Colonic mucosa (tissue), 4 donors: ENCODE measurements around the gene SLC25A48. TPM values are rescaled to one million over a fixed set of nuclear protein-coding genes. Genes with fewer than 3 reads are reported as not detected.
A peak's percentile ranks its signal among the peaks of the same experiment; 100 is the strongest.
"Not testable (repeated sequence)": the region's sequence is repeated elsewhere in the genome, so short reads cannot be mapped to it uniquely, and the experiment has no call there.

Experiments
- DNase-seq: peaks from one replicate; pipeline ENCODE4 v3.0.0-alpha.2; 2020
- H3K27ac ChIP-seq: fragments of 200-600 bp; one replicate; pipeline ENCODE4 v1.8.0; 2021
- H3K27me3 ChIP-seq: fragments of 200-600 bp; one replicate; pipeline ENCODE4 v1.8.0; 2021
- H3K36me3 ChIP-seq: fragments of 200-600 bp; one replicate; pipeline ENCODE4 v1.8.0; 2021
- H3K4me1 ChIP-seq: fragments of 200-600 bp; one replicate; pipeline ENCODE4 v1.8.0; 2021; ENCODE audit warnings: mild to moderate bottlenecking
- H3K4me3 ChIP-seq: fragments of 200-600 bp; one replicate; pipeline ENCODE4 v1.8.0; 2021
- H3K9ac ChIP-seq, 2 donors: one replicate each; pipeline ENCODE4 v1.7.0; 2013; ENCODE audit warnings: control low read depth in 2 of 2, low read depth in 2 of 2, low read length in 2 of 2
- H3K9me3 ChIP-seq: fragments of 200-600 bp; one replicate; pipeline ENCODE4 v1.8.0; 2021
- intact Hi-C: fragments of 100-400 bp; cut with DNase I; formaldehyde crosslinking; loops from one replicate; pipeline ENCODE4 v1.14.1; 2022
- total RNA-seq, 2 donors: library from RNA; stranded (reverse); fragmentation: NEBNext Ultra II Directional in 1 of 2; extraction: Animal tissue kit (Norgen Biotek cat#: 25700) in 1 of 2; gene quantifications; one replicate each; pipeline ENCODE4 v1.2.1, GENCODE V29; 2021
- TF ChIP-seq, protein P1 (sequence below): fragments of 200-600 bp; IDR thresholded peaks from one replicate; pipeline ENCODE4 v1.8.0; 2022; ENCODE audit warnings: antibody characterized with exemption, mild to moderate bottlenecking
- donor health status: healthy.
- donor health status: DM: no; HTN: no; CAD: no.
- donor health status: DM: no; HTN: no; CAD: no.

Gene SLC25A48
- total RNA-seq, 2 donors from 2014 or later: 4.1 to 6.0 TPM

DNA sequence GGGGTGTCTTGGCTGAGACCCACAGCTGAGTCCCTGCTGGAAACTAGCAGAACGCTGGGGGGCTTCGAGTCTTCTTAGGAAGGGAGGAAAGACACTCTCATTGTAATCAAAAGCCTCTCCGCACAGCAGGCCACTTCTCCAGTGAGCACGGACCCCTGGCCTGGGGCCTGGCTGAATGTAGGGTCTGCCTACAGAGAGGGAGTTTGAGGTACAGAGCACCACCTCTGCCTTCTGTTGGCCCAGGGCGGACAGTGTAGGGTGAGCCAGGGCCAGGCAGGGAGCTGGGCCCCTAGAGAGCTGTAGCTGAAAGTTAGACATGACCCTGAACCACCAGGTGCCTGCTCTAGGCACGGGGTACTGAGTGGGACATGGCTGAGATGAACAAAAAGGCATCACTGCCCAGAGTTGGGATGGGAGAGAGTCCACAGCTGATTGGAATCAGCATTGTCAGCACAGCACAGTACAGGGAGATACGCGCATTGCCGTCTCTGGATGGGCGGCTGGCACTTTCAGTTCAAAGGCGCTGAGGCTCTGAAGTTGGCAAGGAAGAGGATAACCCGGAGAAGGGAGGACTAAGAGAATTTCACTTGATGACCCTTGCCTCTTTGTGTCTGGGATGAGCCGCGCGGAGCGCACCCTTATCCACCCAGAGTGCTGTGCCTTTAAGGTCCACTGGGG lies 363 bp upstream of the SLC25A48 start:
- Histone ChIP-seq H3K9me3 (no peaks in the 10 kb centered on the region), H3K27me3 (peaks cover 11% of the 10 kb centered on the region), H3K9ac (peak overlapping the region; percentile 66 to 67), H3K36me3 (no peaks in the 10 kb centered on the region), H3K4me3 (peak overlapping the region; percentile 64), H3K27ac (no peak overlapping the region), H3K4me1 (no peaks in the 10 kb centered on the region)
- TF ChIP-seq, protein P1, sequence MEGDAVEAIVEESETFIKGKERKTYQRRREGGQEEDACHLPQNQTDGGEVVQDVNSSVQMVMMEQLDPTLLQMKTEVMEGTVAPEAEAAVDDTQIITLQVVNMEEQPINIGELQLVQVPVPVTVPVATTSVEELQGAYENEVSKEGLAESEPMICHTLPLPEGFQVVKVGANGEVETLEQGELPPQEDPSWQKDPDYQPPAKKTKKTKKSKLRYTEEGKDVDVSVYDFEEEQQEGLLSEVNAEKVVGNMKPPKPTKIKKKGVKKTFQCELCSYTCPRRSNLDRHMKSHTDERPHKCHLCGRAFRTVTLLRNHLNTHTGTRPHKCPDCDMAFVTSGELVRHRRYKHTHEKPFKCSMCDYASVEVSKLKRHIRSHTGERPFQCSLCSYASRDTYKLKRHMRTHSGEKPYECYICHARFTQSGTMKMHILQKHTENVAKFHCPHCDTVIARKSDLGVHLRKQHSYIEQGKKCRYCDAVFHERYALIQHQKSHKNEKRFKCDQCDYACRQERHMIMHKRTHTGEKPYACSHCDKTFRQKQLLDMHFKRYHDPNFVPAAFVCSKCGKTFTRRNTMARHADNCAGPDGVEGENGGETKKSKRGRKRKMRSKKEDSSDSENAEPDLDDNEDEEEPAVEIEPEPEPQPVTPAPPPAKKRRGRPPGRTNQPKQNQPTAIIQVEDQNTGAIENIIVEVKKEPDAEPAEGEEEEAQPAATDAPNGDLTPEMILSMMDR: no peak
- intact Hi-C loops: loop anchor here (5.0 kb wide), 1 partner anchor 272 kb away; no protein-coding TSS in a partner anchor
- no peak for DNase-seq

DNA sequence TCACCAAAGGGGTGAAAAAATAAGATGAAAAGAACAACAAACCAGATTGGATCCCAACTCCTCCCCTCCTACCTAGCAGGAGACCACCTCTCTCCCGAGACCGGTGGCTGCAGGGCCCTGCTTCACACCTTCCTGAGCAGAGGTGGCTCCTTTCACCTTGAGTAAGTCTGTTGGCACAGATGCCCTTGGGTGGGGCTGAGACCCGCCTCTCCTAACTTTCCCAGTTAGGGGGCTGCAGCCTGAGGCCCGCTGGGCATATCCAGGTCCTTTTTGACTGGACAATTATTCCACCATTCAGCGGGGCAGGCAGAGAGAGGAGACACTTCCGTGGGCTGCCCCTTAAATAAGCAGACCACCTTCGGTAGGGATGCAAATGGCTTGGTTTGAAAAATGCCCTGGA lies 1.3 kb downstream of the SLC25A48 start:
- Histone ChIP-seq H3K9me3 (no peaks in the 10 kb centered on the region), H3K4me1 (no peaks in the 10 kb centered on the region), H3K27me3 (peaks cover 11% of the 10 kb centered on the region), H3K36me3 (no peaks in the 10 kb centered on the region), H3K27ac (no peak overlapping the region), H3K9ac (no peak overlapping the region), H3K4me3 (no peak overlapping the region)
- TF ChIP-seq, protein P1: no peak
- intact Hi-C loops: no loop called here
- no peak for DNase-seq

DNA sequence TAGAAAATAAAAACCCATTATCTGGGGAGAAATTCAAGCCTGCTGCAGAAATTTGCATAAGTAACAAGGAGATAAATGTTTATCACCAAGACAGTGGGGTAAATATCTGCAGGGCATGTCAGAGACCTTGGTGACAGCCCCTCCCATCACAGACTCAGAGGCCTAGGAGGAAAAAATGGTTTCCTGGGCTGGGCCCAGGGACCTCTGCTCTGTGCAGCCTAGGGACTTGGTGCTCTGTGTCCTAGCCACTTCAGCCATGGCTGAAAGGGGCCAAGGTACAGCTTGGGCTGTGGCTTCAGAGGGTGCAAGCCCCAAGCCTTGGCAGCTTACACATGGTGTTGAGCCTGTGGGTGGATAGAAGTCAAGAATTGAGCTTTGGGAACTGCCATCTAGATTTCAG lies 3.9 kb downstream of the SLC25A48 start:
- H3K9ac ChIP-seq, DNase-seq, H3K9me3 ChIP-seq, intact Hi-C loops, H3K27ac ChIP-seq, H3K4me3 ChIP-seq, H3K4me1 ChIP-seq, H3K36me3 ChIP-seq: not testable (repeated sequence)
- peaks cover 11% of the 10 kb centered on the region for H3K27me3 ChIP-seq

DNA sequence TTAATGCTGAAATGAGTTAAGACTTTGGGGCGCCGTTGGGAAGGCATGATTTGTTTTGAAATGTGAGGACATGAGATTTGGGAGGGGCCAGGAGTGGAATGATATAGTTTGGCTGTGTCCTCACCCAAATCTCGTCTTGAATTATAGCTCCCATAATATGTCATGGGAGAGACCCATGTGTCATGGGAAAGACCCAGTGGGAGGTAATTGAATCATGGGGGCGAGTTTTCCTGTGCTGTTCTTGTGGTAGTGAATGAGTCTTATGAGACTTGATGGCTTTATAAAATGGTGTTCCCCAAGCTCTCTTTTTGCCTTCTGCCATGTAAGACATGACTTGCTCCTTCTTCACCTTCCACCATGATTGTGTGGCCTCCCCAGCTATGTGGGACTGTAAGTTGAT lies 5.1 kb downstream of the SLC25A48 start:
- Histone ChIP-seq H3K36me3 (no peaks in the 10 kb centered on the region), H3K27ac (no peak overlapping the region), H3K27me3 (peaks cover 2% of the 10 kb centered on the region), H3K9ac (no peak overlapping the region), H3K4me3 (no peak overlapping the region), H3K4me1 (peaks cover 6% of the 10 kb centered on the region), H3K9me3 (no peaks in the 10 kb centered on the region)
- intact Hi-C loops: no loop called here
- TF ChIP-seq, protein P1: no peak
- DNase-seq: no peak

DNA sequence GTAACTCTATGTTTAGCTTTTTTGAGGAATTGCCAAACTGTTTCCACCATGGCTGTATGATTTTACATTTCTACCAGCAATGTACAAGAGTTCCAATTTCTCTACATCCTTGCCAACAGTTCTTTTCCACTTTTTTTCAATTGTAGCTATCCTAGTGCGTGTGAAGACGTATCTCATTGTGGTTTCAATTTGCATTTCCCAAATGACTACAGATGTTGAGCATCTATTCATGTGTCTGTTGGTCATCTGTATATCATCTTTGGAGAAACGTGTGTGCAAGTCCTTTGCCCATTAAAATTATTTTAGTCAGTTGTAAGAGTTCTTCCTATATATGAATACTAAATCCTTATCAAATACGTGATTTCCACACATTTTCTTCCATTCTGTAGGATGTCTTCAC lies 6.5 kb downstream of the SLC25A48 start:
- Histone ChIP-seq H3K27me3 (no peaks in the 10 kb centered on the region), H3K36me3 (no peaks in the 10 kb centered on the region), H3K9me3 (no peaks in the 10 kb centered on the region), H3K4me3 (no peak overlapping the region), H3K9ac (no peak overlapping the region), H3K27ac (no peak overlapping the region), H3K4me1 (peaks cover 6% of the 10 kb centered on the region)
- intact Hi-C loops: no loop called here
- TF ChIP-seq, protein P1: no peak
- no peak for DNase-seq

DNA sequence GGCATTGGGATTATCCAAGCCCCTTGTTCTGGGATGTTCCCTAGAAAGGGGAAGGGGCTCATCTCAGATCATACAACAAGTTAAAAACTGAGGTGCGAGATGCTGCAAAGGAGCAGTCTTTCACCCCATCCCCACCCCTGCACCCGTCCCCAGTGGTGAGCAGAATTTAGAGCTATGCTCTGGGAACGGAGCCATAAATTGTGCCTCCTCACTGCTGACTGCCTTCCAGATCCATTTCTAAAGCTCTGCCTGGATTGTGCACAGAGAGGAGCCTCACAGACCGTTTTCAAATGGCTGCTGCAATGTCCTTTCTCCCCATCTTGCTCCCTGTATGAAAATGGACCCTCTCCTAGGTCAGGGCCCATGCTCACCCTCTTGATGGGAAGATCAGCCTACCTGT lies 8.3 kb downstream of the SLC25A48 start:
- intact Hi-C loops: no loop called here

More for the DNA sequence above, 8.3 kb downstream of the SLC25A48 start:
- Histone ChIP-seq H3K27ac (no peak overlapping the region), H3K9ac (no peak overlapping the region), H3K36me3 (no peaks in the 10 kb centered on the region), H3K9me3 (no peaks in the 10 kb centered on the region), H3K4me3 (no peak overlapping the region), H3K27me3 (no peaks in the 10 kb centered on the region), H3K4me1 (peaks cover 6% of the 10 kb centered on the region)
- TF ChIP-seq, protein P1: no peak
- DNase-seq: no peak
